Skeletal muscle tissue (tissue), 4 donors: ENCODE measurements around the gene ITGA1. TPM values are rescaled to one million over a fixed set of nuclear protein-coding genes. Genes with fewer than 3 reads are reported as not detected.

Experiments
- H3K27ac ChIP-seq: one replicate; pipeline ENCODE4 v1.7.0; 2013; ENCODE audit warnings: mild to moderate bottlenecking, low read depth, low read length, inconsistent platforms
- H3K27me3 ChIP-seq, 3 donors: one replicate each; pipeline ENCODE4 v1.7.0; 2013; ENCODE audit warnings: low read length in 3 of 3; ENCODE audit not compliant: control insufficient read depth in 3 of 3, insufficient read depth in 3 of 3
- H3K36me3 ChIP-seq, 3 donors: one replicate each; pipeline ENCODE4 v1.7.0; 2013; ENCODE audit warnings: low read length in 3 of 3; ENCODE audit not compliant: control insufficient read depth in 3 of 3, insufficient read depth in 3 of 3
- H3K4me1 ChIP-seq, 3 donors: one replicate each; pipeline ENCODE4 v1.7.0; 2013; ENCODE audit warnings: low read length in 3 of 3, mild to moderate bottlenecking in 3 of 3; ENCODE audit not compliant: control insufficient read depth in 3 of 3, insufficient read depth in 3 of 3
- H3K4me3 ChIP-seq, 3 donors: one replicate each; pipeline ENCODE4 v1.7.0; 2013; ENCODE audit warnings: low read length in 3 of 3
- H3K9ac ChIP-seq, 3 donors: one replicate each; pipeline ENCODE4 v1.7.0; 2013; ENCODE audit warnings: low read length in 3 of 3, mild to moderate bottlenecking in 3 of 3, moderate library complexity in 2 of 3, low read depth in 1 of 3
- H3K9me3 ChIP-seq, 3 donors: one replicate each; pipeline ENCODE4 v1.7.0; 2013; ENCODE audit warnings: low read length in 3 of 3; ENCODE audit not compliant: control insufficient read depth in 3 of 3
- total RNA-seq: library from RNA; depleted of rRNA; stranded (reverse); fragments of >200 nt; gene quantifications from one replicate; pipeline ENCODE4 v1.2.3, GENCODE V29; 2014
- donor health status: Osteomylitis.

ITGA1 gene
- total RNA-seq, 1 donor from 2014 or later = 22.4 TPM

DNA sequence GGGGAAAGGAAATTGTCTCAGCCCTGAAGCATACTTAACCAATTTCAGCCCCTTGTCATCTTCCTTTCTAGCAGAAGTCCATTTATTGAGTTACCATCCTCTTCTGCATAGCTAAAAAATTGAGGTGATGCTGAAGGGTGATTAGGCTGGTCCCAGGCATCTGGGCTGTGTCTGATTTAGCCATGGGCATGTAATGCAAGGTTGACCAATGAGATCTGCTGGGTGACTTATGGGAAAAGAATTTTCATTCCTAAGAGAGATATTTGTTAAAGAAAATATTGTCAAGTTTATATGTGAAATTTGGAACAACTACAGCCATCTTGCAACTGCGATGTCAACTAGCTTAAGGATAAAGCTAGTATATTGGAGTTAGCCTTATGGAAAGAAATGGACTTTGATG, 206.6 kb downstream of the ITGA1 start:
- H3K36me3 ChIP-seq = no peaks in the 10 kb centered on the region

GRCh38 chr5:52995095-52995494, 207.4 kb downstream of the ITGA1 start:
- Histone ChIP-seq H3K27ac (no peak overlapping the region), H3K4me3 (no peak overlapping the region), H3K9ac (no peak overlapping the region), H3K27me3 (peaks cover under 1 to 5% (median 1%) of the 10 kb centered on the region in 3 donors), H3K9me3 (no peaks in the 10 kb centered on the region), H3K4me1 (peaks cover 0 to 1% (median under 1%) of the 10 kb centered on the region in 3 donors), H3K36me3 (no peaks in the 10 kb centered on the region)

More for the DNA sequence above, 206.6 kb downstream of the ITGA1 start:
- H3K27ac ChIP-seq = no peak overlapping the region
- peaks cover 4 to 14% (median 9%) of the 10 kb centered on the region in 3 donors for H3K27me3 ChIP-seq
- no peak overlapping the region for H3K4me3 ChIP-seq
- no peaks in the 10 kb centered on the region for H3K9me3 ChIP-seq
- H3K4me1 ChIP-seq = peaks cover 8 to 10% (median 9%) of the 10 kb centered on the region in 3 donors
- H3K9ac ChIP-seq = no peak overlapping the region

DNA sequence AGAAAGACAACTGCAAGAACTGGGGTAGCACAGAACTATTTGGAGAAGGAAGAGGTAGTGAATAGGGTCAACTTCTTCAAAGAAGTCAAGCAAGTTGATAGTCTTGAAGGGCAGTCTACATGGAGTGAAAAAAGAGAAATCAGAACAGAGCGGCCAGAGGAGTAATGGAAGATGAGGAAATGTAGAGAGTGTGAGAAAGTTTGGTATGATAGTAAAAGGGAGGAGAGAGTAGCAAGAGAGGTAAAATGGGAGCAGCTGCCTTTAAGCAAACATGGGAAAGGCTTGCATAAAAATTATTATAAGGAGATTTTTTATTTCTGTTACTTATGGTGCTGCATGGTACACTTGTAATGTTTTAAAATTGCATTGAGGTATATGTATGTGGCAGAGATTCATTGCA, 208.2 kb downstream of the ITGA1 start:
- Histone ChIP-seq H3K36me3 (no peaks in the 10 kb centered on the region), H3K9me3 (no peaks in the 10 kb centered on the region), H3K4me3 (no peak overlapping the region), H3K9ac (no peak overlapping the region), H3K4me1 (no peaks in the 10 kb centered on the region), H3K27ac (no peak overlapping the region), H3K27me3 (no peaks in the 10 kb centered on the region)

DNA sequence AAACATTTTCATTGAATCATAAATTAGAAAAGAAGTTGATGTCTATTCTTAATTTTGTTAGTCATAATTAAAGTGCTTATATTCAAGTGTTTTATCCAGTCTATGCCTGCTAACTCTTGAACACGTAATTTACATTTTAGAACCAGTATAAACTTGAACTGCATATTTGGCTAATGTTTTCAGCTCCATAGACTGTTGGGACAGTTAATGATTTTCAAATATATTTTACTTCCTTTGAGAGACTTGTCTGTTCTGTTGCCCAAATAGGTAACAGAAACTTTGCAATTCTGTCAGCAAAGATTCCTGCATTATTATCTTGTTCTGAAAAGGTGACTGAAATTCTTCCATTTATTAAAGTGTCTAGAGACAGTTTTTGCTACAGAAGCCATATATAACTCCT, 209.3 kb downstream of the ITGA1 start:
- H3K4me1 ChIP-seq = no peaks in the 10 kb centered on the region
- no peaks in the 10 kb centered on the region for H3K27me3 ChIP-seq
- H3K36me3 ChIP-seq = no peaks in the 10 kb centered on the region
- H3K9ac ChIP-seq = no peak overlapping the region
- H3K4me3 ChIP-seq = no peak overlapping the region
- H3K9me3 ChIP-seq = no peaks in the 10 kb centered on the region
- no peak overlapping the region for H3K27ac ChIP-seq

- Histone ChIP-seq H3K9ac (no peak overlapping the region), H3K27me3 (no peaks in the 10 kb centered on the region), H3K27ac (no peak overlapping the region), H3K4me3 (no peak overlapping the region), H3K4me1 (no peaks in the 10 kb centered on the region), H3K9me3 (no peaks in the 10 kb centered on the region), H3K36me3 (no peaks in the 10 kb centered on the region)
These were observed 209.7 kb downstream of the ITGA1 start for GRCh38 chr5:52997424-52997823.

DNA sequence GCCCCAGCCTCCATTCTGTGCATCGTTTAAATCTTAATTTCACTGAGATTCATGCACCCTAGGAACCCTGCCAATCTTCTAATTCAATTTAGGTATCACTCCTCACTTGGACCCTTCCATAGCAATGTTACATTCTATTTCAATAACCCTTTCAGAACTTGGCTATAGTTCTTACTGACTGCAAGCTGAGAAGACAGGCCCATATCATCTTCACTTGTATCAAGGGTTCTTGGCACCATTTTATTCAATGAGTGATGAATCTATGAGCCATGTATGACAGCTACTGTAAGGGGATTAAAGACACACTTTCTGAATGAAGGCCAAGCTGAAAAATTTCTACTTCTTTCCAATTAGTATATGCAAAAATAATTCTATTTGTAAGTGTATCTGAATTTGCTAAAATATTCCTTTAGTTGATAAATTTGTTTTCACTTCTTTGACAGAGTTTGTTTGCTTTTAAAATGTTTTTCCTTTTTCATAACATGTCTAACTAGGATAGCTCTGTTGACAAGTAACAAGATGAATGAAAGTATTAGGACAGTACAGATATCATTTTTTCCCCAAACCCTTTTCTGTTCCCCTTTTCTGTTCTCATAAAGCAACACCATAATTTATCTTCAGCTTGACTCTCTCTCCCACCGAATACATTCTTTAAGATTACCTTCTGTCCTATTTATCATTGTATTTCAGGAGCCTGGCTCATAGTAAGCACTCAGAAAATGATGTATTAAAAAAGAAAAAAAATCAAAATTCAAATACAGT, 211.0 kb downstream of the ITGA1 start:
- H3K9ac ChIP-seq = no peak overlapping the region
- no peaks in the 10 kb centered on the region for H3K36me3 ChIP-seq
- H3K4me3 ChIP-seq = no peak overlapping the region
- no peaks in the 10 kb centered on the region for H3K9me3 ChIP-seq
- no peaks in the 10 kb centered on the region for H3K4me1 ChIP-seq
- no peak overlapping the region for H3K27ac ChIP-seq
- no peaks in the 10 kb centered on the region for H3K27me3 ChIP-seq

GRCh38 chr5:52999344-52999949, 211.7 kb downstream of the ITGA1 start:
- Histone ChIP-seq H3K9me3 (no peaks in the 10 kb centered on the region), H3K4me1 (no peaks in the 10 kb centered on the region), H3K27ac (no peak overlapping the region), H3K9ac (no peak overlapping the region), H3K36me3 (no peaks in the 10 kb centered on the region), H3K4me3 (no peak overlapping the region), H3K27me3 (no peaks in the 10 kb centered on the region)

DNA sequence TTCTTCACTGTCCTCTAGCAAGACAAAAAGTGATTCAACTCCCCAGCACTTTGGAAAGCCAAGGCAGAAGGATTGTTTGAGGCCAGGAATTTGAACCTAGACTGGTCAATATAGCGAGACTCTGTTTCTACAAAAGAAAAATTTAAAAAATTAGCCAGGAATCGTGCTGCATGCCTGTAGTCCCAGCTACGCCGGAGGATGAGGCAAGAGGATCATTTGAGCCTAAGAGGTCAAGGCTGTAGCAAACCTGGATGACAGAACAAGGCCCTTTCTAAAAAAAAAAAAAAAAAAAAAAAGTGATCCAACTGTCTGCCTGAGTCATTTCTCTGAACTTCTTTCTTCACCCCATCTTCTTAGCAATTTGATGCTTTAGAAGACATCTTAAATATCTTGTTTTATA, 213.8 kb downstream of the ITGA1 start:
- no peak overlapping the region for H3K4me3 ChIP-seq

GRCh38 chr5:53002491-53002890, 214.8 kb downstream of the ITGA1 start:
- Histone ChIP-seq H3K4me1 (no peaks in the 10 kb centered on the region), H3K27ac (no peak overlapping the region), H3K27me3 (no peaks in the 10 kb centered on the region), H3K9me3 (no peaks in the 10 kb centered on the region), H3K36me3 (no peaks in the 10 kb centered on the region), H3K9ac (no peak overlapping the region), H3K4me3 (no peak overlapping the region)

More for the DNA sequence above, 213.8 kb downstream of the ITGA1 start:
- no peaks in the 10 kb centered on the region for H3K36me3 ChIP-seq
- H3K4me1 ChIP-seq = no peaks in the 10 kb centered on the region
- no peaks in the 10 kb centered on the region for H3K9me3 ChIP-seq
- no peak overlapping the region for H3K27ac ChIP-seq
- no peaks in the 10 kb centered on the region for H3K27me3 ChIP-seq
- no peak overlapping the region for H3K9ac ChIP-seq

- H3K4me3 ChIP-seq = no peak overlapping the region
- H3K9me3 ChIP-seq = no peaks in the 10 kb centered on the region
- no peak overlapping the region for H3K27ac ChIP-seq
- no peaks in the 10 kb centered on the region for H3K36me3 ChIP-seq
- no peak overlapping the region for H3K9ac ChIP-seq
- no peaks in the 10 kb centered on the region for H3K27me3 ChIP-seq
- H3K4me1 ChIP-seq = no peaks in the 10 kb centered on the region
These were observed 215.4 kb downstream of the ITGA1 start for GRCh38 chr5:53003144-53003543.
